Activated CD8-positive, alpha-beta memory T cell treated with anti-CD3 and anti-CD28 coated beads for 4 hours (primary cell): ENCODE results near the gene TMEM50B.
"Not testable (repeated sequence)": the region's sequence is repeated elsewhere in the genome, so short reads cannot be mapped to it uniquely, and the experiment has no call there.

Experiments
- DNase-seq, 2 donors: peaks; one replicate each; pipeline ENCODE4 v3.0.0-alpha.2; 2020; ENCODE audit warnings: low read depth in 2 of 2

TMEM50B gene

GRCh38 chr21:33428669-33429068 is 51.1 kb downstream of the TMEM50B start:
- DNase-seq = no peak

- DNase-seq = no peak
These were observed 52.7 kb downstream of the TMEM50B start for GRCh38 chr21:33427051-33427450.

DNA sequence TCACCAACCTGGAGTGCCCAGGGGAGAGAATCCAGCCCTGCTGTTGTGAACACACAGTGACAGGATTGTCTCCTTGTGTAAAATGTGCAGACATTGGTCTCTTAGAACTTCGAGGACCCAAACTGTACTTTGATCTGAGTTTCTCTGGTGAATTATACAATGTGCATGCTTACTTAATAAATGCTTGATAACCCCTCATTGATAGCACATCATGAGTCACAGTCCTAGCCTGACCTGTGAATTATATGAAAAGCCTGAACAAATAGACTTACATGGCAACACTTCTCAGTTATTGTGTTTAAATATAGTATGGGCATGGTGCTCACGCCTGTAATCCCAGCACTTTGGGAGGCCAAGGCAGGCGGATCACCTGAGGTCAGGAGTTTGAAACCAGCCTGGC is 53.9 kb downstream of the TMEM50B start:
- DNase-seq = no peak

- no peak for DNase-seq
These were observed 55.6 kb downstream of the TMEM50B start for GRCh38 chr21:33424214-33424613.

- no peak for DNase-seq
These were observed 57.9 kb downstream of the TMEM50B start for GRCh38 chr21:33421713-33422393.

DNA sequence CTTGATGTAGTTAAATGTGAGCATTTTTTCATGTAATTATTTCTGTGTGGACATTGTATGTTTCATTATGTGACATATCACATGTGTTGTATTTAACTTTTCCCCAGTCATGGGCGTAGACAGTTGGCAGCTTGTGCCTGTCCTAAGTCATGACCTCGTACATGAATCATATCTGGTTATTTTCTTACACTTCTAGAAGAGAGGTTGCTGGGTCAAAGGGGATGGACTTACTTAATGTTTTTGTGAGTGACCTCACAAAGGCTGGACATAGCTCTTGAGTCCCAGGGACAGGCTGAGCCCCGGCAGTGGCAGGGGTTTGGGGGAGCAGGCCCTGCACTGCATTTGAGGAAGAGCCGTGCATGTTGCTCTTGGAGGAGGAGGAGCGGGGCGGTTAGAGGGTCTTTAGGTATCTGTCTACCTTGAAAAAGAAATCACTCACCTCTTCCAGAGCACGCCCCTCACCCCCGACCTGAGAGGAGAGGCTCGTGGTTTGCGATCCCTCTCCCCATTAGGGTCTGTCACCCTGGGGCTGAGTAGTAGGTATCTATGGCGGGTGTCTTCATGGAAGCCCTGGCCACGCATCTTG is 60.1 kb downstream of the TMEM50B start:
- DNase-seq = no peak

DNA sequence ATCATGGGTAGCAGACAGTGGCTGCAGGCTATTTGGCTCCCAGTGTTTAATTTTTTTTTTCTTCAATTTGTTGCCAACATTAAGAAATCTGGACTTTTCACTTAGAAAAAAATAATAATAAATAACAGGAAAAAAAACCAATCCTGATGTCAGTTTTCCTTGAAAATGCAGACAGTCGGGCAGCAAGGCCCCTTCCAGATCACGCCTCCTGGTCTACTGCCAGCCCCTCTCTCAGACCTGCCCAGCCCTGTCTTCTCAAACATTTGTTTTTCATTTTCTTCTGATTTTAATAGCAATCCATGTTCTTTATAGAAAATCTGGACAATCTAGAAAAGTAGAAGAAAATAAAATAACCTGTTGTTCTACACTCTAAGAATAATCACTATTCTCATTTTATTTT is 61.1 kb downstream of the TMEM50B start:
- DNase-seq = no peak

- DNase-seq = no peak
These were observed 64.8 kb downstream of the TMEM50B start for GRCh38 chr21:33414926-33415325.

GRCh38 chr21:33414068-33414467 is 65.7 kb downstream of the TMEM50B start:
- DNase-seq = no peak

DNA sequence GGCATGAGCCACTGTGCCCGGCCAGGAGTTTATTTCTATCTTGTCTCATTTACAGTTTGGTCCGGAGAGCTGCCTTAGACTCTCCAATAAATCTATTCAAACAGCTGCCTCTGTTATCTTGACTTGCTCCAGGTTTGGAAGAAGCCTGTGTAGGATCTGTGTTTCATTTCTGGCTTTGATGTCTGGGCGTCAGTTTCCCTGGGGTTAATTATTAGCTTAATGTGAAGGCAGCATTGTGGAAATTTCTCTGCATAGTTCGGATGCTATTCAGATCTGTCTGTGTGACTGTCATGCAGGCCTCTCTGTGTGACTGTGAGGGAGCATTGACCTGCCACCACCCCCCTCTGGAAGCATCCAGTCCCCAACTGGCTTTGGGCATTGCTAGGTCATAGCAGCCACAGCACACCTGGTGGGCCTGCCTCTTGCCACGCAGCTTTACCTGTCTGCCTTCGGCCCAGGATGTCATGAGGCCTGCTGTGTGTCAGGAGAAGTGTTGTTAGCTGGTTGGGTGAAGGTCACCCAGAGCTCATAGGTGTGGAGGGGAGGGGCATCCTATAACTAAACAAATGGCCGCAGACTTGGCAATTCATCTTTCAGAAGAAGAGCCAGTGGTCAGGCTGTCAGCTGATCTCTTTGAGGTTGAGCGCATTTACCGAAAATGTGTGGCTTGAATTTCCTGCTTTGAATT is 66.8 kb downstream of the TMEM50B start:
- no peak for DNase-seq

- not testable (repeated sequence) for DNase-seq
These were observed 67.3 kb downstream of the TMEM50B start for GRCh38 chr21:33412439-33412831.

DNA sequence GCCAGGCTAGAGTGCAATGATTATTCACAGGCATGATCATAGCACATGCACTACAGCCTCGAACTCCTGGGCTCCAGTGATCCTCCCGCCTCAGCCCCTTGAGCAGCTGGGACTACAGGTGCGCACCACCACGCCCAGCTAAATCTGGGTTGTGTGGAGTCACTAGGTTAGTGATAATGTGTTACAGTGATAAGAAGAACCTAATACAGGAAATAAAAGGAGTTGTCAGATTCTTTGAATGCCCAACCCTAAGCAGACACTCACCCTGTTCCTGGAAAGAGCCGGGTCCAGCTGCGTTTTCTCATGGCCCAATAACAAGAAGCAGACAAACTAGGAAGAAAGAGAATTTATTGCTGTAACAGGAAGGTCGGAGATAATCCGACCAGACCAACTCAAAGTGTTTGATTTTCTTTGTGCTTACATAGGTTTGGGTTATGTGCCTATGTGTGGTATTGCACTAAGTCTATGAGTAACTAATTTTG is 67.8 kb downstream of the TMEM50B start:
- no peak for DNase-seq

DNA sequence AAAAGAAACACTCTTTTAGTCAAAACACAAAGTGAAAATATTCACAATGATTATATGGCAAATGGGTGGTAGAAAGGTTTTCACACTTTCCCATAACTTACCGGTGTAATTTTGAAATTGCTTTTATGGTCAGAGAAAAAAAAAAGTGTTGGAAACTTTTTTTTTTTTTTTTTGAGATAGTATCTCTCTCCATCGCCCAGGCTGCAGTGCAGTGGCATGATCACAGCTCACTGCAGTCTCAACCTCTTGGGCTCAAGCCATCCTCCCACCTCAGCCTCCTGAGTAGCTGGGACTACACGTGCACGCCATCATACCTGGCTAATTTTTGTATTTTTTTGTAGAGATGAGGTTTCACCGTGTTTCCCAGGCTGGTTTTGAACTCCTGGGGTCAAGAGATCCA is 73.3 kb downstream of the TMEM50B start:
- no peak for DNase-seq

DNA sequence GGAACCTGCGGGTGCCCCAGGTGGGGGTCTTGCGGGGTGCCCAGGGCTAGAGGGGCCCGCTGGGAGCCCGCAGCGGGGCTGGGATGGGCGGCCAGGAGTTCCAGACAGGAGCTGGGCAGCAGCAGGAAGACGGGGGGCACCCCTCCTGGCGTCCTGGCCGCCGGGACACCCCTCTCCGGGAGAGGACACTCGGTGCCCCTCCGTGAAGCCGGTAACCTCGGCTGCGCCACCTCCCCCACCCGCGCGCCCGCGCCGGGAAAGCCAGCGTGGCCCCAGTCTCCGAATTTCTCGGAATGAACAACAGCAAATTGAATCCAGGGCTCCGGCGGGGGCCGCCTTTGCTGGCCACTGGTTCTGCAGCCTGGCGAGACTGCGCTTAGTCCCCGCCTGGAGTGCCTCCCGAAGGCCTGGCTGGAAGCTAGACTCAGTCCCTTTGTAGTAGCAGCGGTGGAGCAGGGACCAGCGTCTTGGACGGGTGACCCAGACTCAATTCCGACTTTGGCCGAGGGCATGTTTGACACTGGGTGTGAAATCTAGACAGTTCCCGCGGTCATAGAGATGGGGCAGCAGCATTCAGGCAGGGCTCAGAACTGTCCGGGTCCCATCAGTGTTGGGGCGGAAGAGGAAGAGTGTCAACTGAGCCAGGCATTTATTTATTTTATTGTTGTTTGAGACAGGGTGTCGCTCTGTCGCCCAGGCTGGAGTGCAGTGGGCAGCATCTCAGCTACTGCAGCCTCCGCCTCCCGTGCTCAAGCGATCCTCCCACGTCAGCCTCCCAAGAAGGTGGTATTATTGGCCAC is 75.8 kb downstream of the TMEM50B start:
- no peak for DNase-seq

DNA sequence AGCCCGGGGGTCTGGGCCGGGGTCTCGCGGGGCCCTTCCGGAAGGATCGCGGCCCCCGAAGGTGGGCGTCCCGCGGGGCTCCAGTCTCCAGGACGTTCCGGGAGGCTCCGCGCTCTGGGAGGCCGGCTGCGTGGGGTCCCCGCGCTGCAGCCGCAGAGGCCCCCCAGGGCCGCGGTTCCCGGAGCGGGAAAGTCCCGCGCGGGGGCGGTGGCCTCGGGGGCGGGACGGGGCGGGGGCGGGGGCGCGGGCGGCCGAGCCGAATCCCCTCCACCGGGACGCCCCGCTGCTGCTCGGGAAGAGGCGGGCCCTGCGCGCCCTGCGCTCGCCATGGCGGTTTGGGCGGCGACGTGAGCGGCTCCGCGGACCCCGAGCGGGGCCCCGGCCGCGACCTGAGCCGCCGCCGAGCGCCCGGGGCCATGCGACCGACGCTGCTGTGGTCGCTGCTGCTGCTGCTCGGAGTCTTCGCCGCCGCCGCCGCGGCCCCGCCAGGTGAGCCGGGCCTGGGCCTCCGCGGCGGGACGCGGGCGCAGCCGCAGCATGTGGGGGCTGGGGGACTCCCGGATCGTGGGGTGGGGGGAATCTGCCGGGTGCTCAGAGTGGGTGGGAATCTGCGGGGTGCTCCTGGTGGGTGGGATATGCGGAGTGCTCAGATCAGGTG is 76.5 kb downstream of the TMEM50B start, which contains the start of gene IFNGR2:
IFNGR2 (plus strand) TSS at position 286 of the 658 bp plus-strand sequence; CDS start at position 417, 131 bp downstream.
- DNase-seq = no peak

DNA sequence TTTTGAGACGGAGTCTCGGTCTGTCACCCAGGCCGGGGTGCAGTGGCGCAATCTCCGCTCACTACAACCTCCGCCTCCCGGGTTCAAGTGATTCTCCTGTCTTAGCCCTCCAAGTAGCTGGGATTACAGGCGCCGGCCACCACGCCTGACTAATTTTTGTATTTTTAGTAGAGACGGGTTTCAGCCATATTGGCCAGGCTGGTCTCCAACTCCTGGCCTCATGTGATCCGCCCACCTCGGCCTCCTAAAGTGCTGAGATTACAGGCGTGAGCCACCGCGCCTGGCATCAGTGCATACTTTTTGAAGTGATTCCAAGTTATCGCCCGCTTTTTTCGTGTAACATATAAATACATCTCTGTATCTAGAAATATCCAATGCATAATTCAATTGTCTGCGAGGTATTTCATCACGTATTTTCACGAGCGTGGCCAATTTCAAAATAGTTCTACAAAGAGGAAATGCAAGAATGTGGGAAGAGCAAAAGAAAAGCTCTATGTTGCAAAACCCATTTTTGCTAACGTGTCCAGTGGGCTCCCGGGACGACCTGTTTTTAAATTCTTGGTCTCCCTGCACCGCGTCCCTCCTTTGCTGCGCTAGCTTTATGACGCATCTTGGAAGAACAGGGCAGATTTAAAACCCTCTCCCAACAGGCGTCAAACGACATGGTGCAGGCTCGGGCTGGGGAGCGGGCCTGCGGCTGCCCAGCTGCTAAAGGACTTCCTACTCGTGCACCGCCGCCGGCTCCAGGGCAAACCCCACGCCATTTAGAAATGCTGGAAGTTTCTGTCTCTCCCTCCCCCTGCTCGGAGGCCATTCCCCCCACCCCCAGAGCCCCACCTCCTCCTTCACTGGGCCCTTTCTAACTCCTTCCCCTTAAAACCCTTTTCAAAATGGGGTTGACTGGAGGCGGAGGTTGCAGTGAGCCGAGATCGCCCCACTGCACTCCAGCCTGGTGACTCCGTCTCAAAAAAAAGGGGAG is 77.5 kb downstream of the TMEM50B start:
- no peak for DNase-seq

GRCh38 chr21:33401630-33401992 is 78.2 kb downstream of the TMEM50B start:
- no peak for DNase-seq
